Placental epithelial cell (primary cell): ENCODE data around the gene GPRC5C. TPM values are rescaled to one million over a fixed set of nuclear protein-coding genes. Genes with fewer than 3 reads are reported as not detected.

Source experiments
- small RNA-seq: library from RNA; depleted of rRNA; stranded (forward); fragments of <200 nt; gene quantifications from one replicate; pipeline ENCODE3, GENCODE V24; 2012
- total RNA-seq: library from RNA; depleted of rRNA; stranded (reverse); fragments of >200 nt; gene quantifications from 2 replicates; pipeline ENCODE4 v1.2.3, GENCODE V29; 2012

GPRC5C gene, protein sequence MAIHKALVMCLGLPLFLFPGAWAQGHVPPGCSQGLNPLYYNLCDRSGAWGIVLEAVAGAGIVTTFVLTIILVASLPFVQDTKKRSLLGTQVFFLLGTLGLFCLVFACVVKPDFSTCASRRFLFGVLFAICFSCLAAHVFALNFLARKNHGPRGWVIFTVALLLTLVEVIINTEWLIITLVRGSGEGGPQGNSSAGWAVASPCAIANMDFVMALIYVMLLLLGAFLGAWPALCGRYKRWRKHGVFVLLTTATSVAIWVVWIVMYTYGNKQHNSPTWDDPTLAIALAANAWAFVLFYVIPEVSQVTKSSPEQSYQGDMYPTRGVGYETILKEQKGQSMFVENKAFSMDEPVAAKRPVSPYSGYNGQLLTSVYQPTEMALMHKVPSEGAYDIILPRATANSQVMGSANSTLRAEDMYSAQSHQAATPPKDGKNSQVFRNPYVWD
- 2.0 and 2.8 TPM in 2 replicates for total RNA-seq

DNA sequence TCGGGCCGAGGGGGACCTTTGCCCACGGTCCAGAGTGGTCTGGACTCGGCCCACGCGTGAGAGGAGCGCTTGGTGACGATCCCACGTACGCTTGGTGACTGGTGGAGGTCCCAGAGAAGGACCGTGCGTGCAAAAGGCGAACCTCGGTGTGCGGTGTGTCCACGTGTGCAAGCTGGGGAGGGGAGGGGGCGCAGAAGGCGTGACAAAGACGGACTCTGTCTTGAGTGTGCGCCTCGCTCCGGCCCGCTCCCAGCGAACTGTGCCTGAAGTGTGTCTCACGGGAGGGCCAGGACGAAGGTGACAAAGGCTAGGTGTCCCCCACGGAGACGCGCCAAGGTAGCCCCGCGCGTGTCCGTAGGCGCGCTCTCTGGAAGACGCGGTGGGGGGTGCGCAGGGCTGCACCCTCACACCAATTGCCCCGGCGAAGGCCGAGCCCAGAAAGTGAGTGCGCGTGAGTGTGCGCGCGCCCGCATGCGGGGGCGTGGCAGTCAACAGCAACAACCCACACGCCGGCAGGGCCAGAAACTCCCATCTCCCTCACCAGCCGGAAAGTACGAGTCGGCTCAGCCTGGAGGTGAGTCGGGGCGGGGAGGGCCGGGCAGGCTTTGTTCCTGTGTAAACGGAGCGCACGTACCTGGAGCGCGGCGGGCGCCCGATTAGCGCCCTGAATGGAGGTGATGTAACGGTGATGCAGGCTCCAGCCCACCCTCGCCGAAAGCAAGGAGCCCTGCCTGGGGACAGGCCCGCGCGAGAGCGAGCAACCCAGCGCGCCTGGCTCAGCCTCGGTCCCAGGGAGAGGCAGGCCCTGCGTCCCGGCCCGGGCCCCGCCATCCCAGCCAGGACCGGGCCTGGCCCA, at the start of gene GPRC5C:
Gene GPRC5C, plus strand, starts transcription at position 521 of the 856 bp plus-strand sequence. CDS start 7,689 bp downstream, outside the sequence.

DNA sequence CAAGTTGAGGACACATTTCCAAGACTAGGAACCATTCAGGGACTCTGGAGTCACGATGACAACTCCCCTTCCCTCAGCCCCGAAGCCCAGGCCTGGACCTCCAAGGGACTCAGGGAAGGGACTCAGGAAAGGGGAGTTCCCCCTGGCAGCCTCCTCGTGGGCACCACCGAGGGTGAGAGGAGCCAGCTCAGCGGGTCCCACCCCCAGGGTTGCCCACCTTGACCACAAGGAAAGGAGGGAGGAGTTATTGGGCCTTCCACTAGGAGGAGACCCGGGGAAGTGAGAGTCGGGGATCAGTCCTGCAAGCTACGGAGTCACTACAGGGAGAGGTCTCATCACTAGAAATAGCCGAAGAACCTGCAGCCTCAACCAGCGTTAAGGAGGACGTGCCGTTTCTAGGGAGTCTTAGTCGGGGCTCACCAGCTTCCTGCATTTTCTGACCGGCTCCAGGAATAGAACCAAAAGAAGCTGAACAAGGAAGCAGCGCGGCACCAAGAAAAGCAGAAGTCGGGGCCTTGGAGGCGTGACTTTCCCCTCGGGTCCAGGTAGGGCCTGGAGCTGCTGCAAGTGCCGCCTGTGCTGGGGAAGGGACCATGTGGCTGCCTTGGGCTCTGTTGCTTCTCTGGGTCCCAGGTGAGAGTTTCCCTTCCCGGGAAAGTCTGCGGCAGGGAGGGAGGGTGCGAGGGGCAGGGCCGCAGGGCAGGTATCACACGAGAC, 34.4 kb downstream of the GPRC5C start, which contains the start of gene CD300A:
Gene CD300A, plus strand, starts transcription at position 524 of the 717 bp plus-strand sequence. Its CDS starts 70 bp downstream, at position 594.

Small RNA genes within 50 kb of the gene (small RNA-seq; reads per million reads assigned to genes)
- gene RNA5SP448: not detected

Other genes with a start within 250 kb of the GPRC5C start
- 377 and 1,610 TPM in 2 replicates for gene RPL38, start 228.4 kb upstream of the GPRC5C start, total RNA-seq
- 0.98 and 1.2 TPM in 2 replicates for gene TTYH2, start 218.5 kb upstream of the GPRC5C start, total RNA-seq
- not detected in 2 replicates for gene DNAI2, start 157.9 kb upstream of the GPRC5C start, total RNA-seq
- gene KIF19, start 105.9 kb upstream of the GPRC5C start, total RNA-seq: not detected in 2 replicates
- gene BTBD17, start 70.2 kb upstream of the GPRC5C start, total RNA-seq: not detected in 2 replicates
- not detected in 2 replicates for gene GPR142, start 64.6 kb upstream of the GPRC5C start, total RNA-seq
- not detected in 2 replicates for gene CD300A, start 34.5 kb downstream of the GPRC5C start, total RNA-seq
- gene CD300LB, start 99.4 kb downstream of the GPRC5C start, total RNA-seq: not detected in 2 replicates
- not detected in 2 replicates for gene CD300C, start 114.0 kb downstream of the GPRC5C start, total RNA-seq
- not detected in 2 replicates for gene CD300H, start 135.4 kb downstream of the GPRC5C start, total RNA-seq
- gene CD300LD, start 160.2 kb downstream of the GPRC5C start, total RNA-seq: not detected in 2 replicates
- not detected in 2 replicates for gene CD300E, start 191.7 kb downstream of the GPRC5C start, total RNA-seq